DND-41 (cell line): ENCODE data around the gene RHOU.

Source experiments
- ATAC-seq: fragments of 200-7000 bp; cut with Tn5 transposase; 3 replicates; pipeline ENCODE4 v1.9.1; 2021; ENCODE audit warnings: low read depth; ENCODE audit not compliant: insufficient read depth
- DNase-seq: peaks from one replicate; pipeline ENCODE4 v3.0.0-alpha.2; 2020
- H2AFZ ChIP-seq: 2 replicates; pipeline ENCODE4 v1.6.0; 2012; ENCODE audit warnings: low read depth, low read length
- H3K27ac ChIP-seq: 2 replicates; pipeline ENCODE4 v1.5.1; 2012; ENCODE audit warnings: low read length, inconsistent platforms
- H3K27me3 ChIP-seq: fragments of 200-600 bp; sonication (generic); 2 replicates; pipeline ENCODE4 v1.6.0; 2012; ENCODE audit warnings: low read length, mild to moderate bottlenecking, inconsistent platforms; ENCODE audit not compliant: insufficient read depth, poor library complexity
- H3K36me3 ChIP-seq: 2 replicates; pipeline ENCODE4 v1.5.1; 2012; ENCODE audit warnings: low read length, inconsistent platforms; ENCODE audit not compliant: insufficient read depth
- H3K4me1 ChIP-seq: 2 replicates; pipeline ENCODE4 v1.5.1; 2012; ENCODE audit warnings: mild to moderate bottlenecking, low read length; ENCODE audit not compliant: insufficient read depth
- H3K4me2 ChIP-seq: 2 replicates; pipeline ENCODE4 v1.6.0; 2012; ENCODE audit warnings: mild to moderate bottlenecking, moderate library complexity, low read length, inconsistent platforms; ENCODE audit not compliant: insufficient read depth
- H3K4me3 ChIP-seq, 2 experiments: fragments of 200-600 bp in 1 of 2; shearing (Covaris generic) in 1 of 2; 2 replicates each; pipeline ENCODE4 v1.5.1; 2012 to 2016; ENCODE audit warnings: inconsistent platforms in 2 of 2, low read length in 2 of 2, mild to moderate bottlenecking in 2 of 2, low read depth in 1 of 2, moderate library complexity in 1 of 2
- H3K79me2 ChIP-seq: 2 replicates; pipeline ENCODE4 v1.6.0; 2012; ENCODE audit warnings: low read length, inconsistent platforms; ENCODE audit not compliant: insufficient read depth
- H3K9ac ChIP-seq: 2 replicates; pipeline ENCODE4 v1.6.0; 2012; ENCODE audit warnings: low read depth, mild to moderate bottlenecking, inconsistent platforms, low read length, moderate library complexity
- H3K9me3 ChIP-seq: 2 replicates; pipeline ENCODE4 v1.5.1; 2012; ENCODE audit warnings: low read length, moderate library complexity, mild to moderate bottlenecking, inconsistent platforms; ENCODE audit not compliant: insufficient read depth, severe bottlenecking
- H4K20me1 ChIP-seq: 2 replicates; pipeline ENCODE4 v1.6.0; 2012; ENCODE audit warnings: low read length; ENCODE audit not compliant: insufficient read depth
- CTCF ChIP-seq: IDR thresholded peaks from 2 replicates; pipeline ENCODE4 v1.5.1; 2012; ENCODE audit warnings: borderline replicate concordance, low read length, moderate library complexity, mild to moderate bottlenecking; ENCODE audit not compliant: poor library complexity, severe bottlenecking; ENCODE audit errors: extremely low read depth
- EZH2 ChIP-seq: IDR thresholded peaks from 3 replicates; pipeline ENCODE4 v1.6.1; 2012; ENCODE audit warnings: borderline replicate concordance, low read depth, mild to moderate bottlenecking, moderate library complexity, low read length, inconsistent platforms; ENCODE audit not compliant: severe bottlenecking

RHOU gene

GRCh38 chr1:228753287-228753686 lies 18.0 kb downstream of the RHOU start:
- H3K27me3 ChIP-seq = peaks cover 6% of the 10 kb centered on the region
- DNase-seq = no peak

GRCh38 chr1:228753786-228754360 lies 18.6 kb downstream of the RHOU start:
- Histone ChIP-seq H3K9me3 (no peaks in the 10 kb centered on the region), H3K27ac (no peak overlapping the region), H3K4me2 (no peak overlapping the region), H3K27me3 (peaks cover 3% of the 10 kb centered on the region), H3K79me2 (no peaks in the 10 kb centered on the region), H3K4me1 (no peaks in the 10 kb centered on the region), H3K36me3 (no peaks in the 10 kb centered on the region), H2AFZ (no peak overlapping the region), H3K4me3 (no peak overlapping the region), H3K9ac (no peak overlapping the region), H4K20me1 (no peaks in the 10 kb centered on the region)
- DNase-seq (no peak), ATAC-seq (no peak)
- TF ChIP-seq CTCF = no peak
- no peak for TF ChIP-seq EZH2

More at GRCh38 chr1:228753287-228753686, 18.0 kb downstream of the RHOU start:
- Histone ChIP-seq H2AFZ (no peak overlapping the region), H3K9me3 (no peaks in the 10 kb centered on the region), H3K4me1 (no peaks in the 10 kb centered on the region), H3K4me2 (no peak overlapping the region), H3K36me3 (no peaks in the 10 kb centered on the region), H3K79me2 (no peaks in the 10 kb centered on the region), H3K27ac (no peak overlapping the region), H3K4me3 (no peak overlapping the region), H4K20me1 (no peaks in the 10 kb centered on the region), H3K9ac (no peak overlapping the region)
- TF ChIP-seq EZH2 = no peak
- TF ChIP-seq CTCF = no peak
- no peak for ATAC-seq

- Histone ChIP-seq H3K9me3 (no peaks in the 10 kb centered on the region), H3K4me3 (no peak overlapping the region), H3K4me2 (no peak overlapping the region), H3K9ac (no peak overlapping the region), H3K79me2 (no peaks in the 10 kb centered on the region), H2AFZ (no peak overlapping the region), H3K27me3 (peaks cover 6% of the 10 kb centered on the region), H3K4me1 (no peaks in the 10 kb centered on the region), H4K20me1 (no peaks in the 10 kb centered on the region), H3K36me3 (no peaks in the 10 kb centered on the region), H3K27ac (no peak overlapping the region)
- TF ChIP-seq CTCF = no peak
- no peak for TF ChIP-seq EZH2
- DNase-seq (no peak), ATAC-seq (no peak)
Measured at GRCh38 chr1:228754646-228755268, 19.5 kb downstream of the RHOU start.
